Measurements from ENCODE around the gene GRID2. TPM values are rescaled to one million over a fixed set of nuclear protein-coding genes. Genes with fewer than 3 reads are reported as not detected.
"Not testable (repeated sequence)": the region's sequence is repeated elsewhere in the genome, so short reads cannot be mapped to it uniquely, and the experiment has no call there.

GRID2 gene
- total RNA-seq, 2 donors from 2014 or later, result not detected

GRCh38 chr4:92277057-92277881 lies 26.5 kb upstream of the GRID2 start:
- not testable (repeated sequence) for ATAC-seq; DNase-seq (ENCODE audit: low spot score in 2 of 2); H3K9me3 Mint-ChIP-seq; H3K36me3 Mint-ChIP-seq; H3K27ac Mint-ChIP-seq

- Mint-ChIP-seq H3K36me3 (no peaks in the 10 kb centered on the region), H3K9me3 (peaks cover 8% of the 10 kb centered on the region in 2 donors)
- no peak for ATAC-seq
Measured at GRCh38 chr4:92279296-92279695, 24.5 kb upstream of the GRID2 start.

GRCh38 chr4:92299152-92299551 lies 4.6 kb upstream of the GRID2 start:
- H3K9me3 Mint-ChIP-seq, result peaks cover 0 to 4% of the 10 kb centered on the region in 2 donors
- no peak overlapping the region for H3K27ac Mint-ChIP-seq
- no peak for DNase-seq (ENCODE audit: low spot score in 2 of 2)

More at GRCh38 chr4:92279296-92279695, 24.5 kb upstream of the GRID2 start:
- DNase-seq (ENCODE audit: low spot score in 2 of 2), result no peak
- no peak overlapping the region for H3K27ac Mint-ChIP-seq

GRCh38 chr4:92304121-92304520 lies 355 bp downstream of the GRID2 start:
- ATAC-seq (no peak), DNase-seq (ENCODE audit: low spot score in 2 of 2) (no peak)
- Mint-ChIP-seq H3K27ac (no peak overlapping the region), H3K9me3 (peaks cover 0 to 5% of the 10 kb centered on the region in 2 donors), H3K36me3 (peaks cover 7 to 23% of the 10 kb centered on the region in 2 donors)

More at GRCh38 chr4:92299152-92299551, 4.6 kb upstream of the GRID2 start:
- peaks cover 0 to 5% of the 10 kb centered on the region in 2 donors for H3K36me3 Mint-ChIP-seq
- no peak for ATAC-seq

- ATAC-seq, result no peak
- no peak for DNase-seq (ENCODE audit: low spot score in 2 of 2)
- Mint-ChIP-seq H3K27ac (no peak overlapping the region), H3K36me3 (peaks cover 7 to 23% of the 10 kb centered on the region in 2 donors), H3K9me3 (peaks cover 0 to 5% of the 10 kb centered on the region in 2 donors)
Measured at GRCh38 chr4:92304606-92305005, 840 bp downstream of the GRID2 start.

GRCh38 chr4:92305148-92305877 lies 1.5 kb downstream of the GRID2 start:
- DNase-seq (ENCODE audit: low spot score in 2 of 2) (no peak), ATAC-seq (no peak)
- Mint-ChIP-seq H3K27ac (no peak overlapping the region), H3K36me3 (peaks cover 7 to 23% of the 10 kb centered on the region in 2 donors), H3K9me3 (peaks cover 0 to 5% of the 10 kb centered on the region in 2 donors)

- Mint-ChIP-seq H3K36me3 (peaks cover 7 to 23% of the 10 kb centered on the region in 2 donors), H3K9me3 (peaks cover 0 to 5% of the 10 kb centered on the region in 2 donors), H3K27ac (no peak overlapping the region)
- DNase-seq (ENCODE audit: low spot score in 2 of 2), result no peak
- no peak for ATAC-seq
Measured at GRCh38 chr4:92305878-92306520, 2.2 kb downstream of the GRID2 start.

- Mint-ChIP-seq H3K27ac (no peak overlapping the region), H3K36me3 (peaks cover 7 to 21% of the 10 kb centered on the region in 2 donors), H3K9me3 (peaks cover 0 to 7% of the 10 kb centered on the region in 2 donors)
- DNase-seq (ENCODE audit: low spot score in 2 of 2) (no peak), ATAC-seq (no peak)
Measured at GRCh38 chr4:92307181-92307580, 3.4 kb downstream of the GRID2 start.

GRCh38 chr4:92307866-92308265 lies 4.1 kb downstream of the GRID2 start:
- Mint-ChIP-seq H3K27ac (no peak overlapping the region), H3K9me3 (peaks cover 0 to 9% of the 10 kb centered on the region in 2 donors), H3K36me3 (peaks cover 7 to 17% of the 10 kb centered on the region in 2 donors)
- DNase-seq (ENCODE audit: low spot score in 2 of 2) (no peak), ATAC-seq (no peak)

- no peak overlapping the region for H3K27ac Mint-ChIP-seq
- H3K9me3 Mint-ChIP-seq, result peaks cover 0 to 15% of the 10 kb centered on the region in 2 donors
- no peak for ATAC-seq
- no peak for DNase-seq (ENCODE audit: low spot score in 2 of 2)
- H3K36me3 Mint-ChIP-seq, result no peaks in the 10 kb centered on the region
Measured at GRCh38 chr4:92317047-92317446, 13.3 kb downstream of the GRID2 start.

GRCh38 chr4:92328095-92328494 lies 24.3 kb downstream of the GRID2 start:
- ATAC-seq, result no peak
- no peak for DNase-seq (ENCODE audit: low spot score in 2 of 2)
- Mint-ChIP-seq H3K36me3 (no peaks in the 10 kb centered on the region), H3K27ac (no peak overlapping the region), H3K9me3 (peaks cover 8 to 11% of the 10 kb centered on the region in 2 donors)

GRCh38 chr4:92333016-92333415 lies 29.2 kb downstream of the GRID2 start:
- DNase-seq (ENCODE audit: low spot score in 2 of 2), result no peak
- Mint-ChIP-seq H3K27ac (no peak overlapping the region), H3K9me3 (peaks cover 5 to 21% of the 10 kb centered on the region in 2 donors), H3K36me3 (no peaks in the 10 kb centered on the region)
- no peak for ATAC-seq

- peaks cover under 1 to 15% of the 10 kb centered on the region in 2 donors for H3K9me3 Mint-ChIP-seq
- no peaks in the 10 kb centered on the region for H3K36me3 Mint-ChIP-seq
- DNase-seq (ENCODE audit: low spot score in 2 of 2) (no peak), ATAC-seq (no peak)
- no peak overlapping the region for H3K27ac Mint-ChIP-seq
Measured at GRCh38 chr4:92334716-92335350, 31.1 kb downstream of the GRID2 start.

- H3K36me3 Mint-ChIP-seq, result no peaks in the 10 kb centered on the region
- no peak for ATAC-seq
- no peak for DNase-seq (ENCODE audit: low spot score in 2 of 2)
- peaks cover 4 to 15% of the 10 kb centered on the region in 2 donors for H3K9me3 Mint-ChIP-seq
- H3K27ac Mint-ChIP-seq, result no peak overlapping the region
Measured at GRCh38 chr4:92339676-92340075, 35.9 kb downstream of the GRID2 start.

GRCh38 chr4:92344216-92344615 lies 40.5 kb downstream of the GRID2 start:
- H3K36me3 Mint-ChIP-seq, result no peaks in the 10 kb centered on the region
- ATAC-seq, result no peak

GRCh38 chr4:92346289-92346688 lies 42.5 kb downstream of the GRID2 start:
- ATAC-seq (no peak), DNase-seq (ENCODE audit: low spot score in 2 of 2) (no peak)
- no peak overlapping the region for H3K27ac Mint-ChIP-seq
- no peaks in the 10 kb centered on the region for H3K36me3 Mint-ChIP-seq
- peaks cover 0 to 9% of the 10 kb centered on the region in 2 donors for H3K9me3 Mint-ChIP-seq

More at GRCh38 chr4:92344216-92344615, 40.5 kb downstream of the GRID2 start:
- H3K9me3 Mint-ChIP-seq, result peaks cover 4 to 15% of the 10 kb centered on the region in 2 donors
- no peak for DNase-seq (ENCODE audit: low spot score in 2 of 2)
- no peak overlapping the region for H3K27ac Mint-ChIP-seq

Data from activated naive CD4-positive, alpha-beta T cell treated with anti-CD3 and anti-CD28 coated beads, Interleukin-2, amount 50 U/mL, for 72 hours (primary cell).